Naive B cell (primary cell): ENCODE results near the gene NHERF1. TPM values are rescaled to one million over a fixed set of nuclear protein-coding genes. Genes with fewer than 3 reads are reported as not detected.
A peak's percentile ranks its signal among the peaks of the same experiment; 100 is the strongest.

Source experiments
- ATAC-seq, 2 donors: fragments of 150-1000 bp; cut with Tn5 transposase; 2 replicates each; pipeline ENCODE4 v1.10.0; 2021; ENCODE audit warnings: low read depth in 2 of 2, mild to moderate bottlenecking in 2 of 2, moderate library complexity in 2 of 2
- DNase-seq: peaks from one replicate; pipeline ENCODE4 v3.0.0; 2022
- H3K27ac Mint-ChIP-seq, 6 donors: one replicate each; pipeline ENCODE4 v1.8.0; 2020 to 2022; ENCODE audit warnings: mild to moderate bottlenecking in 6 of 6, mixed read lengths in 6 of 6, moderate library complexity in 5 of 6, inconsistent platforms in 2 of 6
- H3K27me3 Mint-ChIP-seq, 3 donors: one replicate each; pipeline ENCODE4 v1.8.0; 2021 to 2022; ENCODE audit warnings: mixed read lengths in 3 of 3, mild to moderate bottlenecking in 1 of 3
- H3K36me3 Mint-ChIP-seq, 2 donors: one replicate each; pipeline ENCODE4 v1.8.0; 2020 to 2022; ENCODE audit warnings: mixed read lengths in 2 of 2, inconsistent platforms in 1 of 2, mild to moderate bottlenecking in 1 of 2
- H3K4me1 Mint-ChIP-seq, 3 donors: one replicate each; pipeline ENCODE4 v1.8.0; 2020 to 2022; ENCODE audit warnings: mixed read lengths in 3 of 3, inconsistent platforms in 1 of 3, mild to moderate bottlenecking in 1 of 3, moderate library complexity in 1 of 3
- H3K4me3 Mint-ChIP-seq, 8 donors: one replicate each; pipeline ENCODE4 v1.8.0; 2020 to 2022; ENCODE audit warnings: mild to moderate bottlenecking in 8 of 8, mixed read lengths in 8 of 8, moderate library complexity in 8 of 8, inconsistent platforms in 2 of 8
- H3K9me3 Mint-ChIP-seq, 7 donors: one replicate each; pipeline ENCODE4 v1.8.0; 2020 to 2022; ENCODE audit warnings: mixed read lengths in 7 of 7, mild to moderate bottlenecking in 5 of 7, inconsistent platforms in 2 of 7, moderate library complexity in 1 of 7
- polyA plus RNA-seq, 6 donors: library from polyadenylated mRNA; unstranded; fragments of 300-500 nt; fragmentation: Illumina TruSeq; gene quantifications; one replicate each; pipeline ENCODE4 v1.2.3, GENCODE V29; 2021; ENCODE audit warnings: low read depth in 6 of 6

Gene NHERF1
- polyA plus RNA-seq, 6 donors from 2014 or later, result 66.4 to 122 (median 95.9) TPM

- ATAC-seq (no peak), DNase-seq (no peak)
- H3K9me3 Mint-ChIP-seq, result no peaks in the 10 kb centered on the region
- no peak overlapping the region for H3K27ac Mint-ChIP-seq
- H3K4me1 Mint-ChIP-seq, result peaks cover 0 to 4% (median 0%) of the 10 kb centered on the region in 3 donors
- H3K4me3 Mint-ChIP-seq, result no peak overlapping the region
- H3K36me3 Mint-ChIP-seq, result peaks cover 4 to 8% of the 10 kb centered on the region in 2 donors
- H3K27me3 Mint-ChIP-seq, result no peaks in the 10 kb centered on the region
Observed at GRCh38 chr17:74807441-74807840, 59.0 kb downstream of the NHERF1 start.

- no peak overlapping the region for H3K27ac Mint-ChIP-seq
Observed at GRCh38 chr17:74807925-74808324, 59.5 kb downstream of the NHERF1 start.

DNA sequence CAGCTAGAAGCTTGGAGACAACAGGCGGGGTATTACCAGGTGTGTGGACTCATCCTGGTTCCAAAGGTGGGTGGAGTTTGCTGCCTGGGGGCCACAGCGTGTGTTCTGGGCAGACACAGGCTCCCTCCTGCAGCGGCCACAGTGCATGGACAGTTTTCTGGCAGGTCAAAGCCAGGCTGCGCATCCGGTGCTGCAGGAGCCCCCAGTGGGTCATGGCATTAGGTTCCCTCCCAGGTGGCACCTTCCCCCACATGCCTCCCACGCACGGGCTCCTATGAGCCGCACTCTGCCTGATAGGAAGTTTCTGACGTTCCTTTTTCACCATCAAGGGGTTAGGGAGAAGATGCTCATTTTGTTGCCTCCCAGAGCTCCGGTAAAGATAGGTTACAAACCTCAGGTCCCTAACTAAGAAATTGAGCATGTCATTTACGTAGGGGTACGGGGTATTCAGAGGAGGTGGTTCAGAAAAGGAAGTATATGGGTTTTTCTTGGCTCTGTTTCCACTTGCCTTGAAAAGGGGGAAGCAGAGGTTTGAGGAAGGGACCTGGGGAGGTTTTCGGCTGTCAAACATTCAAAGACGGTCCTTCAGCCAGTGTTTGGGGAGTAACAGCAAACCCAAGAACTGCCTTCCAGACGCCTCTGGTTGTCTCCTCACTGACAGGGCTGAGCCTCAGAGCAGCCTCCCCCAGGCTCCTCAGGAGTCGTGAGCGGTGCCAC is 60.4 kb downstream of the NHERF1 start:
- Mint-ChIP-seq H3K27ac (no peak overlapping the region), H3K4me1 (peaks cover 0 to 8% (median 3%) of the 10 kb centered on the region in 3 donors), H3K36me3 (peaks cover 4 to 8% of the 10 kb centered on the region in 2 donors), H3K9me3 (no peaks in the 10 kb centered on the region), H3K4me3 (peak overlapping the region in 1 of 8 donors; percentile 13), H3K27me3 (no peaks in the 10 kb centered on the region)
- DNase-seq (no peak), ATAC-seq (no peak)

More at GRCh38 chr17:74807925-74808324, 59.5 kb downstream of the NHERF1 start:
- Mint-ChIP-seq H3K27me3 (no peaks in the 10 kb centered on the region), H3K36me3 (peaks cover 4 to 8% of the 10 kb centered on the region in 2 donors), H3K9me3 (no peaks in the 10 kb centered on the region), H3K4me1 (peaks cover 0 to 4% (median 0%) of the 10 kb centered on the region in 3 donors), H3K4me3 (no peak overlapping the region)
- ATAC-seq (no peak), DNase-seq (no peak)

GRCh38 chr17:74810699-74811485 is 62.5 kb downstream of the NHERF1 start:
- DNase-seq (no peak), ATAC-seq (no peak)
- Mint-ChIP-seq H3K4me3 (no peak overlapping the region), H3K27ac (no peak overlapping the region), H3K4me1 (peaks cover 0 to 9% (median under 1%) of the 10 kb centered on the region in 3 donors), H3K27me3 (no peaks in the 10 kb centered on the region), H3K9me3 (no peaks in the 10 kb centered on the region), H3K36me3 (peaks cover 4 to 8% of the 10 kb centered on the region in 2 donors)

GRCh38 chr17:74812109-74813009 is 63.9 kb downstream of the NHERF1 start:
- DNase-seq (no peak), ATAC-seq (no peak)
- Mint-ChIP-seq H3K9me3 (no peaks in the 10 kb centered on the region), H3K36me3 (peaks cover 4 to 8% of the 10 kb centered on the region in 2 donors), H3K4me3 (no peak overlapping the region), H3K27ac (no peak overlapping the region), H3K27me3 (no peaks in the 10 kb centered on the region), H3K4me1 (peaks cover 0 to 9% (median 3%) of the 10 kb centered on the region in 3 donors)

GRCh38 chr17:74814453-74814852 is 66.0 kb downstream of the NHERF1 start:
- no peak for DNase-seq
- Mint-ChIP-seq H3K4me3 (no peak overlapping the region), H3K4me1 (peaks cover 0 to 9% (median 3%) of the 10 kb centered on the region in 3 donors), H3K36me3 (peaks cover 4 to 16% of the 10 kb centered on the region in 2 donors), H3K27me3 (no peaks in the 10 kb centered on the region), H3K9me3 (no peaks in the 10 kb centered on the region), H3K27ac (peak overlapping the region in 2 of 6 donors; percentile 56 to 75)
- ATAC-seq, result no peak

DNA sequence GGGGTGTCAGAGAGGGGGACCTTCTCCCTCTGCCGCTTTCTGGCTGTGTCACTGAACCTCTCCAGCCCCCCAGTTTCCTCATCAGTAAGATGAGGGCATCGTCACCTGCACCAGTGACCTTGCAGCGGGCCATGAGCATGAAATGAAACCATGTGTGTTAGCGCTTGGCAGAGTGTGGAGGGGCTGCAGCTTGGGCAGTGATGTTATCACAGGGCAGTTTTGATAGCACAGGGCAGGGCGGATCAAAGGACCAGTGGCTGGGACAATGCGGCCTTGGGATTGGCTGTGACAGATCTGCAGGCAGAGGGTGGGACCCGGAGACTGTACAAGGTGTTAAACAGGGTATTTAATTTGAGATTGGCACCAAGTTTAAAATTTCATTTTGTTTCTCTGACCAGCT is 66.6 kb downstream of the NHERF1 start:
- H3K27ac Mint-ChIP-seq, result peak overlapping the region in 1 of 6 donors; percentile 56

DNA sequence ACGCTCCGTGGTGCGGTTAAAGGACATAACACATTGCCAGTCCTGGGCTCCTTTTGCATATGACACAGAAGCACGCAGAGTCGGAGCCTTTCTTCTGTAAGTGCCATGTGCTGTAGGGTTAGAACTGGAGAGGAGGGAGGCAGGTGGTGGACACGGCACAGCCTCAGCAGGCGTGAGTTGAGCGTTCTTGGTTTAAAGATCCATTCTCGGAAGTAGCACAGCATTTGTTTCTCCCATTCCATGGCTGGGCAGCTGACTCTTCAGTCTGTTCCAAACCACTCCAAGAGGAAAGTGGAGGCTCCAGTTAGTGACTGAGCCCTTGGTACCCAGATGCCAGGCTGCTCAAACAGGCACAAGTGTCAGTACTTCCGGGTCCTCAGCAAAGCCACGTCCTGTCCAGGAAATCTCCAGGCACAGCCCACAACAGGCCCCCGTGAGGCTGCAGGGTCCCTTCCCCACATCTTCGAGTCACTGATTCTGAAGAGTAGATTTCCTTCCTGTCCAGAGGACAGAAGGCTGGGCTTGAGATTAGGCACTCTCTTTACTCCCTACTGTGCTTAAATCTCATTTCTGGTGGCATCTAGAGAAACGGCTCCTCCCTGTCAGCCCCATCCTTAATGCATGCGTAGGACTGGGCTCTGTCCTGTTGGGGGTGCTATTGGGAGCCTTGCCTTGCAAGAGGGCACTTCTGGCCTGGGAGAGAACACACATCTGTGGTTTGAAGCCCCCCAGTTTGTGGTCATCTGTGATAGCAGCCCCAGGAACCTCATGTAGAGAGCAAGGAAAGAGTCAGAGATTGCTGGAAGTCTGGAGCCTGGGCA is 67.3 kb downstream of the NHERF1 start:
- no peak overlapping the region for H3K4me3 Mint-ChIP-seq
- H3K4me1 Mint-ChIP-seq, result peaks cover 0 to 9% (median 3%) of the 10 kb centered on the region in 3 donors
- DNase-seq (no peak), ATAC-seq (no peak)
- peaks cover 0 to 8% of the 10 kb centered on the region in 2 donors for H3K36me3 Mint-ChIP-seq
- no peaks in the 10 kb centered on the region for H3K9me3 Mint-ChIP-seq
- peak overlapping the region in 2 of 6 donors; percentile 61 to 63 for H3K27ac Mint-ChIP-seq
- no peaks in the 10 kb centered on the region for H3K27me3 Mint-ChIP-seq

More for the DNA sequence above, 66.6 kb downstream of the NHERF1 start:
- DNase-seq (no peak), ATAC-seq (no peak)
- no peaks in the 10 kb centered on the region for H3K9me3 Mint-ChIP-seq
- peak overlapping the region in 1 of 8 donors; percentile 33 for H3K4me3 Mint-ChIP-seq
- no peaks in the 10 kb centered on the region for H3K27me3 Mint-ChIP-seq
- peaks cover 0 to 9% (median 3%) of the 10 kb centered on the region in 3 donors for H3K4me1 Mint-ChIP-seq
- H3K36me3 Mint-ChIP-seq, result peaks cover 2 to 12% of the 10 kb centered on the region in 2 donors

- Mint-ChIP-seq H3K27ac (no peak overlapping the region), H3K4me3 (peak overlapping the region in 1 of 8 donors; percentile 44), H3K4me1 (peaks cover 0 to 9% (median 3%) of the 10 kb centered on the region in 3 donors), H3K9me3 (no peaks in the 10 kb centered on the region), H3K27me3 (no peaks in the 10 kb centered on the region), H3K36me3 (peaks cover 0 to 8% of the 10 kb centered on the region in 2 donors)
- DNase-seq (no peak), ATAC-seq (no peak)
Observed at GRCh38 chr17:74816905-74817620, 68.6 kb downstream of the NHERF1 start.

- no peak overlapping the region for H3K27ac Mint-ChIP-seq
- H3K9me3 Mint-ChIP-seq, result no peaks in the 10 kb centered on the region
- DNase-seq (no peak), ATAC-seq (no peak)
- H3K4me1 Mint-ChIP-seq, result peaks cover 0 to 5% (median 3%) of the 10 kb centered on the region in 3 donors
- no peaks in the 10 kb centered on the region for H3K27me3 Mint-ChIP-seq
- H3K4me3 Mint-ChIP-seq, result no peak overlapping the region
- H3K36me3 Mint-ChIP-seq, result peaks cover 0 to 8% of the 10 kb centered on the region in 2 donors
Observed at GRCh38 chr17:74818291-74818938, 70.0 kb downstream of the NHERF1 start.
